HepG2 (cell line): ENCODE data around the gene GPR12. TPM values are rescaled to one million over a fixed set of nuclear protein-coding genes. Genes with fewer than 3 reads are reported as not detected.

Source experiments
- ATAC-seq: fragments of 200-7000 bp; cut with Tn5 transposase; 3 replicates; pipeline ENCODE4 v1.9.1; 2020; ENCODE audit warnings: mild to moderate bottlenecking, moderate library complexity
- BruUV-seq: library from RNA; stranded (reverse); fragments of 400-500 nt; replicated peaks from 2 replicates; lab custom pipeline; 2021; lab: Mats Ljungman, UMichigan
- CTCF ChIA-PET: fragments of 300-600 bp; formaldehyde crosslinking; extraction: SDS; loops from one replicate; lab custom pipeline; 2021; ENCODE audit warnings: low total read pairs, inconsistent platforms, low intra/inter-chr PET ratio; lab: Yijun Ruan, JAX
- POLR2A ChIA-PET: fragments of 350-600 bp; sonication (Branson Sonifier 250); formaldehyde crosslinking; loops from one replicate; lab custom pipeline; 2020; ENCODE audit warnings: antibody characterized with exemption, inconsistent platforms; lab: Yijun Ruan, JAX
- DNase-seq: peaks from one replicate; pipeline ENCODE4 v3.0.0-alpha.2; 2015; ENCODE audit warnings: low spot score
- FAIRE-seq: peaks from 3 replicates; lab custom pipeline; 2011; peaks lifted over from hg19 to GRCh38; lab: Jason Lieb, UNC
- H2AFZ ChIP-seq: one replicate; pipeline ENCODE4 v1.6.1; 2011; ENCODE audit warnings: low read length, inconsistent platforms
- H3K27ac ChIP-seq: fragments of 300-600 bp; 3 replicates; pipeline ENCODE4 v1.8.0; 2011; ENCODE audit warnings: mixed run types, mild to moderate bottlenecking, mixed read lengths, low read length, inconsistent platforms; ENCODE audit not compliant: insufficient read depth; ENCODE audit errors: extremely low read length
- H3K27me3 ChIP-seq, 2 experiments: fragments of 200-600 bp in 1 of 2; 2 replicates in 1 of 2; 3 replicates in 1 of 2; pipeline versions ENCODE4 v1.6.0 to v1.8.0; 2011; ENCODE audit warnings: low read length in 2 of 2, mild to moderate bottlenecking in 2 of 2, moderate library complexity in 2 of 2, inconsistent platforms in 1 of 2; ENCODE audit not compliant: insufficient read depth in 2 of 2, control insufficient read depth in 1 of 2
- H3K36me3 ChIP-seq, 2 experiments: fragments of 200-600 bp in 1 of 2; replicated peaks in 1 of 2; 2 replicates in 1 of 2; 3 replicates in 1 of 2; pipeline versions ENCODE4 v1.5.1 to v1.8.0; 2011; ENCODE audit warnings: low read length in 2 of 2, inconsistent platforms in 1 of 2; ENCODE audit not compliant: insufficient read depth in 2 of 2, control insufficient read depth in 1 of 2
- H3K4me1 ChIP-seq: 2 replicates; pipeline ENCODE4 v1.5.1; 2012; ENCODE audit warnings: low read length, inconsistent platforms; ENCODE audit not compliant: insufficient read depth
- H3K4me2 ChIP-seq: 2 replicates; pipeline ENCODE4 v1.6.0; 2011; ENCODE audit warnings: low read depth, low read length, inconsistent platforms
- H3K4me3 ChIP-seq, 3 experiments: fragments of 200-600 bp in 1 of 3; sonication (generic), shearing (Covaris generic) in 1 of 3; replicated peaks in 1 of 3; 2 replicates each; pipeline ENCODE4 v1.5.1; 2011 to 2016; ENCODE audit warnings: low read length in 3 of 3, inconsistent platforms in 2 of 3, low read depth in 2 of 3, mild to moderate bottlenecking in 2 of 3, control low read depth in 1 of 3, mixed read lengths in 1 of 3; ENCODE audit not compliant: insufficient read depth in 1 of 3
- H3K79me2 ChIP-seq: one replicate; pipeline ENCODE4 v1.6.1; 2011; ENCODE audit warnings: low read length, inconsistent platforms; ENCODE audit not compliant: insufficient read depth
- H3K9ac ChIP-seq: 2 replicates; pipeline ENCODE4 v1.6.0; 2011; ENCODE audit warnings: mild to moderate bottlenecking, low read depth, low read length, inconsistent platforms; ENCODE audit not compliant: insufficient read depth
- H3K9me3 ChIP-seq: 2 replicates; pipeline ENCODE4 v1.5.1; 2012; ENCODE audit warnings: mild to moderate bottlenecking, low read length
- H4K20me1 ChIP-seq: 2 replicates; pipeline ENCODE4 v1.6.0; 2011; ENCODE audit warnings: inconsistent platforms, mild to moderate bottlenecking, low read length, moderate library complexity; ENCODE audit not compliant: insufficient read depth
- FOSL2 ChIP-seq: sonication (generic); formaldehyde crosslinking; IDR thresholded peaks from 2 replicates; pipeline ENCODE4 v1.4.0; 2020; ENCODE audit warnings: missing genetic modification reagents
- NCOA2 ChIP-seq: sonication (generic); formaldehyde crosslinking; IDR thresholded peaks from 2 replicates; pipeline ENCODE4 v1.8.0; 2022; ENCODE audit warnings: inconsistent platforms
- NR2F1 ChIP-seq, 2 experiments: fragments of 450-650 bp in 1 of 2; formaldehyde crosslinking in 1 of 2; IDR thresholded peaks; 2 replicates each; pipeline versions ENCODE4 v1.5.0 to v1.6.1; 2016 to 2020; ENCODE audit warnings: mild to moderate bottlenecking in 1 of 2, missing compliant biosample characterization in 1 of 2, missing genetic modification reagents in 1 of 2, moderate library complexity in 1 of 2
- RAD21 ChIP-seq: fragments of 450-650 bp; formaldehyde crosslinking; IDR thresholded peaks from 2 replicates; pipeline ENCODE4 v1.5.0; 2020; ENCODE audit warnings: mild to moderate bottlenecking
- SKI ChIP-seq: fragments of 450-650 bp; IDR thresholded peaks from one replicate; pipeline ENCODE4 v1.6.1; 2018; ENCODE audit warnings: mild to moderate bottlenecking; ENCODE audit not compliant: partially characterized antibody
- SPEN ChIP-seq: sonication (generic); formaldehyde crosslinking; IDR thresholded peaks from 2 replicates; pipeline ENCODE4 v1.5.1; 2020; ENCODE audit warnings: low read depth, mild to moderate bottlenecking, missing genetic modification reagents
- TRIM24 ChIP-seq: sonication (generic); formaldehyde crosslinking; IDR thresholded peaks from 2 replicates; pipeline ENCODE4 v1.8.0; 2022; ENCODE audit warnings: mild to moderate bottlenecking, missing genetic modification reagents
- ZNF253 ChIP-seq: sonication (generic); formaldehyde crosslinking; IDR thresholded peaks from 2 replicates; pipeline ENCODE4 v1.8.0; 2022; ENCODE audit warnings: mild to moderate bottlenecking, missing genetic modification reagents, borderline replicate concordance
- WGBS: methylation state at CpG from one replicate; pipeline ENCODE4 v1.1.6; 2017; ENCODE audit warnings: low lambda C conversion rate; 5-methylcytosine and 5-hydroxymethylcytosine counted together
- in situ Hi-C: cut with HindIII; loops from 2 replicates; pipeline ENCODE4 v1.10.0; 2017; ENCODE audit warnings: low pct_unique_long_range_greater_than_20kb; ENCODE audit not compliant: extremely low pct_ligation_motif_present
- intact Hi-C: fragments of 100-400 bp; cut with micrococcal nuclease; formaldehyde crosslinking; loops from one replicate; pipeline ENCODE4 v1.10.0; 2022; ENCODE audit not compliant: unreplicated experiment
- polyA plus RNA-seq, 8 experiments: library from polyadenylated mRNA; depleted of rRNA in 3 of 8; stranded (reverse) in 7 of 8; unstranded in 1 of 8; fragments of >200 nt; fragmentation: Illumina TruSeq in 4 of 8; extraction: Trizol in 4 of 8; gene quantifications; 2 replicates each; pipeline versions ENCODE4 v1.2.1 to v1.2.3, GENCODE V29; 2011 to 2016; ENCODE audit warnings: low read depth in 4 of 8, missing spikeins in 1 of 8, mixed read lengths in 1 of 8; ENCODE audit not compliant: insufficient read depth in 1 of 8
- total RNA-seq, 5 experiments: library from RNA; depleted of rRNA; stranded (reverse); fragments of >200 nt; fragmentation: Illumina TruSeq; extraction: Trizol; gene quantifications; 2 replicates each; pipeline ENCODE4 v1.2.3, GENCODE V29; 2016; ENCODE audit warnings: low read depth in 1 of 5
- TF ChIP-seq, protein P1 (sequence below): sonication (generic); formaldehyde crosslinking; IDR thresholded peaks from 2 replicates; pipeline ENCODE4 v1.5.0; 2020; ENCODE audit warnings: mild to moderate bottlenecking, missing genetic modification reagents, borderline replicate concordance

GPR12 gene
- total and polyA plus RNA-seq, 2 of the 13 experiments (the other 11 are each of a cell fraction or from before 2014, with no cell fraction given), result not detected

DNA sequence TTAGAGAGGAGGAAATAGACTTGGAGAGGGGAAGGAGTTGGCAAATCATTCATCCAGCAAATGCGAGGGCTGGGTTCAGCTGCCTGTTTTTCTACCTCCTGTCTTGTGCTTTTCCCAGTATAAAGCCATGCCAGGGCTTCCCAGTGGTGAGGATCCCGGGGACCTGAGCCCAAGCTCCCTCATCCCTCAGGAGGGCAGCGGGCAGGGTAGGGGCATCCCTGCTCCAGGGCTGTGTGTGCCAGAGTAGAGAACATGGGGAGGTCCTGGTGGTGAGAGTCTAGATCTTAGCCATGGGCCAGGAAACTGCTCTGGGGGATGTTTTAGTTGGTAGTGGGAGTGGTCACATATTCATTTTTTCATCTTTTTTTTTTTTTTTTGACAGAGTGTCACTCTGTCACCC lies 43.6 kb downstream of the GPR12 start (continued):
- TF ChIP-seq NR2F1 (CRISPR knock-in tag; IDR thresholded peaks at IDR 0.05) (no peak), ZNF253 (no peak), FOSL2 (no peak), SPEN (CRISPR knock-in tag) (no peak)
- TF ChIP-seq, all 625 proteins: peak for 0

DNA sequence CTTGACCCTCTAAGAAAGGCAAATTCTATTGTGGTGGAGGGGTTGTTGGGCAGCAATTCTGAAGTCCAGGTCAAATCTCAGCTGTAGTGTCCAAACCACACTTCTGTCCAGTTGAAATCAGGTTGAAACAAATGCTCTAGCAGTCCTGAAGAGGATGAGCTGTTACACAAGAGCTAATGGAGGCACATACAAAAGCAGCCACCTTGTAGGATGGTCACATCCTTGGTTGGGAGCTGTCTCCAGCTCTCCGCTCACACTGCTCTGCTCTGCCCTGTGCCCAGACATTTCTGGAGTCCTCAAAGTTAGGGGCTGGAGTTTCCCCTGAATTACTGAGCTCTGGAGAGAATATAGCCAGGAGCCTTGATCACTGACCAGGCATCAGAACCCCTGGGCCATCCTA lies 47.2 kb downstream of the GPR12 start:
- H4K20me1 ChIP-seq, result no peaks in the 10 kb centered on the region
- in situ Hi-C loops, result no loop called here
- H3K4me1 ChIP-seq, result no peaks in the 10 kb centered on the region
- FAIRE-seq (no peak), ATAC-seq (no peak), DNase-seq (no peak)
- ChIA-PET POLR2A (no interaction called here), CTCF (no interaction called here)
- no peaks in the 10 kb centered on the region; the same call in 1 of the 2 replicates for H3K9me3 ChIP-seq
- H3K79me2 ChIP-seq, result no peaks in the 10 kb centered on the region
- H3K27me3 ChIP-seq, result peaks cover 0 to 9% of the 10 kb centered on the region in 2 experiments; a peak in 3 of 5 replicates
- no peak overlapping the region for H3K4me2 ChIP-seq
- intact Hi-C loops, result no loop called here
- no peak overlapping the region for H3K9ac ChIP-seq
- H3K4me3 ChIP-seq, result no peak overlapping the region
- H2AFZ ChIP-seq, result no peak overlapping the region
- no TSS peak for BruUV-seq
- WGBS, result 100% methylated on average over 1 of the region's 1 CpG
- no peaks in the 10 kb centered on the region for H3K36me3 ChIP-seq
- no peak overlapping the region for H3K27ac ChIP-seq
- TF ChIP-seq NCOA2 (CRISPR knock-in tag), result no peak

DNA sequence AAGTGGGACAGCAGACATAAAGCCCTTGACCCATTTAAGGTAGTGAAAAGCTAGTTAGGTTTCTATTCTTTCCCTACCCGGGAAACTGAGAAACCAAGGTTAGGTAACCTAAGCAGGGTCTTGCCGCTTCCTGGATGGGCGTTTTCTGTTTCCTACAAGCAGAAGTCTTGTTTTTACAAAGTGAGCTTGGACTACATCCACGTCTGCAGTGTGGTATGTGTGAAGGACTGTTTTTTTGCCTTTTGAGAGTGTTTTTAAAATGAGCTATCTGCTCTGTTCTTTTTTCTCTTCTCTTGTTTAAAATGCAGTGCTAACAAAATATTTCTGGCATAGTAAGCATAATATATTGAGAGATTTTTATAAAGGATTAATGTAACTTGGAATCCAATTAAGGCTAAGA lies 49.4 kb downstream of the GPR12 start:
- BruUV-seq, result no TSS peak
- in situ Hi-C loops, result no loop called here
- Histone ChIP-seq H3K79me2 (no peaks in the 10 kb centered on the region), H3K4me2 (no peak overlapping the region), H3K9ac (no peak overlapping the region), H3K4me1 (no peaks in the 10 kb centered on the region), H3K4me3 (no peak overlapping the region), H3K27me3 (peaks cover 0 to 4% of the 10 kb centered on the region in 2 experiments; a peak in 3 of 5 replicates), H3K36me3 (no peaks in the 10 kb centered on the region), H4K20me1 (no peaks in the 10 kb centered on the region; the same call in 1 of the 2 replicates), H2AFZ (no peak overlapping the region), H3K9me3 (no peaks in the 10 kb centered on the region; the same call in 1 of the 2 replicates), H3K27ac (no peak overlapping the region)
- ATAC-seq, result no peak
- intact Hi-C loops, result no loop called here
- CTCF ChIA-PET, result no interaction called here
- WGBS, result 0% methylated on average over 4 of the region's 4 CpGs
- DNase-seq, result no peak
- POLR2A ChIA-PET, result no interaction called here
- FAIRE-seq, result no peak
- TF ChIP-seq RAD21 (CRISPR knock-in tag), result no peak
- TF ChIP-seq, protein P1, sequence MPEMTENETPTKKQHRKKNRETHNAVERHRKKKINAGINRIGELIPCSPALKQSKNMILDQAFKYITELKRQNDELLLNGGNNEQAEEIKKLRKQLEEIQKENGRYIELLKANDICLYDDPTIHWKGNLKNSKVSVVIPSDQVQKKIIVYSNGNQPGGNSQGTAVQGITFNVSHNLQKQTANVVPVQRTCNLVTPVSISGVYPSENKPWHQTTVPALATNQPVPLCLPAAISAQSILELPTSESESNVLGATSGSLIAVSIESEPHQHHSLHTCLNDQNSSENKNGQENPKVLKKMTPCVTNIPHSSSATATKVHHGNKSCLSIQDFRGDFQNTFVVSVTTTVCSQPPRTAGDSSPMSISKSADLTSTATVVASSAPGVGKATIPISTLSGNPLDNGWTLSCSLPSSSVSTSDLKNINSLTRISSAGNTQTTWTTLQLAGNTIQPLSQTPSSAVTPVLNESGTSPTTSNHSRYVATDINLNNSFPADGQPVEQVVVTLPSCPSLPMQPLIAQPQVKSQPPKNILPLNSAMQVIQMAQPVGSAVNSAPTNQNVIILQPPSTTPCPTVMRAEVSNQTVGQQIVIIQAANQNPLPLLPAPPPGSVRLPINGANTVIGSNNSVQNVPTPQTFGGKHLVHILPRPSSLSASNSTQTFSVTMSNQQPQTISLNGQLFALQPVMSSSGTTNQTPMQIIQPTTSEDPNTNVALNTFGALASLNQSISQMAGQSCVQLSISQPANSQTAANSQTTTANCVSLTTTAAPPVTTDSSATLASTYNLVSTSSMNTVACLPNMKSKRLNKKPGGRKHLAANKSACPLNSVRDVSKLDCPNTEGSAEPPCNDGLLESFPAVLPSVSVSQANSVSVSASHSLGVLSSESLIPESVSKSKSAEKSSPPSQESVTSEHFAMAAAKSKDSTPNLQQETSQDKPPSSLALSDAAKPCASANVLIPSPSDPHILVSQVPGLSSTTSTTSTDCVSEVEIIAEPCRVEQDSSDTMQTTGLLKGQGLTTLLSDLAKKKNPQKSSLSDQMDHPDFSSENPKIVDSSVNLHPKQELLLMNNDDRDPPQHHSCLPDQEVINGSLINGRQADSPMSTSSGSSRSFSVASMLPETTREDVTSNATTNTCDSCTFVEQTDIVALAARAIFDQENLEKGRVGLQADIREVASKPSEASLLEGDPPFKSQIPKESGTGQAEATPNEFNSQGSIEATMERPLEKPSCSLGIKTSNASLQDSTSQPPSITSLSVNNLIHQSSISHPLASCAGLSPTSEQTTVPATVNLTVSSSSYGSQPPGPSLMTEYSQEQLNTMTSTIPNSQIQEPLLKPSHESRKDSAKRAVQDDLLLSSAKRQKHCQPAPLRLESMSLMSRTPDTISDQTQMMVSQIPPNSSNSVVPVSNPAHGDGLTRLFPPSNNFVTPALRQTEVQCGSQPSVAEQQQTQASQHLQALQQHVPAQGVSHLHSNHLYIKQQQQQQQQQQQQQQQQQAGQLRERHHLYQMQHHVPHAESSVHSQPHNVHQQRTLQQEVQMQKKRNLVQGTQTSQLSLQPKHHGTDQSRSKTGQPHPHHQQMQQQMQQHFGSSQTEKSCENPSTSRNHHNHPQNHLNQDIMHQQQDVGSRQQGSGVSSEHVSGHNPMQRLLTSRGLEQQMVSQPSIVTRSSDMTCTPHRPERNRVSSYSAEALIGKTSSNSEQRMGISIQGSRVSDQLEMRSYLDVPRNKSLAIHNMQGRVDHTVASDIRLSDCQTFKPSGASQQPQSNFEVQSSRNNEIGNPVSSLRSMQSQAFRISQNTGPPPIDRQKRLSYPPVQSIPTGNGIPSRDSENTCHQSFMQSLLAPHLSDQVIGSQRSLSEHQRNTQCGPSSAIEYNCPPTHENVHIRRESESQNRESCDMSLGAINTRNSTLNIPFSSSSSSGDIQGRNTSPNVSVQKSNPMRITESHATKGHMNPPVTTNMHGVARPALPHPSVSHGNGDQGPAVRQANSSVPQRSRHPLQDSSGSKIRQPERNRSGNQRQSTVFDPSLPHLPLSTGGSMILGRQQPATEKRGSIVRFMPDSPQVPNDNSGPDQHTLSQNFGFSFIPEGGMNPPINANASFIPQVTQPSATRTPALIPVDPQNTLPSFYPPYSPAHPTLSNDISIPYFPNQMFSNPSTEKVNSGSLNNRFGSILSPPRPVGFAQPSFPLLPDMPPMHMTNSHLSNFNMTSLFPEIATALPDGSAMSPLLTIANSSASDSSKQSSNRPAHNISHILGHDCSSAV, result no peak
- TF ChIP-seq SKI, result no peak
- no peak for TF ChIP-seq TRIM24 (CRISPR knock-in tag)
